ENCODE measurements around the gene DOK3. TPM values are rescaled to one million over a fixed set of nuclear protein-coding genes. Genes with fewer than 3 reads are reported as not detected.

The DOK3 gene
- total and polyA plus RNA-seq, 10 of the 15 experiments (the other 5 are each of a cell fraction or from before 2014, with no cell fraction given), result 6.6 to 107 (median 52.1) TPM

DNA sequence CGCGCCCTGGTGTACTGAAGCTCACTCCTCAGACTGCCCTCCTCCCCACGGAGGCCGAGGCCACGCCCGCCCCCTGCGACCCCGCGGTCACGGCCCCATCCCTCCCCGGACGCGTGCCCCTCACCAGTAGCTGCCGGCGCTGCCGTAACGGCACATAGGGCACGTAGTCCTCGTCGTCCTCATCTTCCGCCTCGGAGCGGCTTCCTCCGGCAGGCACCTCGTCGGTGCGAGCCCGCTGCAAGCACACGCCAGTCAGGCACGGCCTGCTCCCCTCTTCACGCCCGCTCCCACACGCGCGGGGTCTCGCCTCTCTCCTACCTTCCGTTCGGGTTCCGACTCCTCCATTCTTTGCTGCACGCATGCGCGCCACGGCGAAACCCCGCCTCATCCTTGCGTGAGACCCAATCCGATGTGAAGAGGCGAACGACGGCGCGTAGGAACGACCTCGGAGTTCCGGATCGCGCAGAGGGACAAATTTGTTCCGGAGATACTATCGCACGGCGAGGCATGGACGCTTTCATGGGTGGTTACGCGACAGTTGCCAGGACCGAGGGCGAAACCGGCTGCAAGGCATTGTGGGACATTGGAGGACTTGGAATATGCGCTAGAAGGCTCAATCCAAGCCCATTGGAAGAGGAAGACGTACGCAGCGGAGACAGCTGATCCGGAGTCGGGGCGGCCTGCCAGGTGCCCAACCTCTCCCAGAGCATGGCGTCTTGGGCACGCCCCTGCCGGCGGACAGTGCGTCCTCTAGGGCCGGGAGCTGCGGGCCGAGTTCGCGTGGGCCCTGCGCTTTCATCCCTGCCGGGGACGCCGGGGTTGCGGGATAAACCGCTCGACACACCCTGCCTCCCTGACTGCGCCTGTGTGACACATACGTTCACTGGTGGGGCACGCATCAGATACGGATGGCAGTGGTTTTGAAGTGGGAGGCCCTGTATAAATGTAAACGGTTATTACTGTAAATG, 7.3 kb upstream of the DOK3 start, which contains the start of gene DDX41:
DDX41 (minus strand) TSS at position 361 of the 968 bp plus-strand sequence; CDS start at position 345, 16 bp downstream.
- DNase-seq (ENCODE audit: low read depth, low spot score) (peak; percentile 90), ATAC-seq (peak; percentile 92), FAIRE-seq (peak; percentile 99)
- in situ Hi-C loops (cut with MboI) (no loop called here), intact Hi-C loops (cut with micrococcal nuclease; ENCODE audit: unreplicated experiment) (loop anchor here (2.0 to 5.0 kb wide), 2 partner anchors 35 to 76 kb away; partner anchors contain the start of genes FAM193B and TMED9)
- Histone ChIP-seq H3K4me3 (peak within 1 kb of the TSS; percentile 77), H3K4me1 (ENCODE audit: control insufficient read depth, insufficient read depth, low read length) (peaks cover 12% of the 10 kb centered on the region), H3K9ac (ENCODE audit: control insufficient read depth, insufficient read depth, low read length) (peak within 1 kb of the TSS; percentile 77), H3K36me3 (ENCODE audit: control insufficient read depth in 2 of 2, insufficient read depth in 2 of 2, low read length in 1 of 2) (peaks cover 17 to 36% of the 10 kb centered on the region in 2 experiments; a peak in 3 of 4 replicates), H4K20me1 (ENCODE audit: control insufficient read depth, insufficient read depth) (no peaks in the 10 kb centered on the region), H3K27me3 (replicated peaks in 1 of 2; ENCODE audit: control insufficient read depth in 2 of 2, insufficient read depth in 2 of 2, low read length in 1 of 2) (no peaks in the 10 kb centered on the region), H3K4me2 (ENCODE audit: control insufficient read depth, insufficient read depth) (peak within 1 kb of the TSS; percentile 56), H3K27ac (ENCODE audit: control insufficient read depth, insufficient read depth) (peak within 1 kb of the TSS; percentile 66), H2AFZ (ENCODE audit: control insufficient read depth, low read depth, low read length) (peak within 1 kb of the TSS; percentile 88), H3K79me2 (ENCODE audit: control insufficient read depth, insufficient read depth, low read length) (peaks cover 28% of the 10 kb centered on the region), H3K9me3 (replicated peaks; ENCODE audit: control insufficient read depth, insufficient read depth, low read length) (no peaks in the 10 kb centered on the region)
- ChIA-PET SMC1A (ENCODE audit: uncharacterized antibody, unreplicated experiment) (interaction anchor here (1.5 kb wide), 1 partner anchor 15 kb away, joined by 4 read pairs; no protein-coding TSS in a partner anchor), POLR2A (interaction anchor here (0.5 to 1.9 kb wide), 4 partner anchors 8 to 637 kb away, joined by 3 to 8 read pairs (median 5); partner anchors contain the start of genes NHP2 and TMED9), CTCF (interaction anchor here (1.3 kb wide), 1 partner anchor 16 kb away, joined by 5 read pairs; no protein-coding TSS in a partner anchor), RAD21 (ENCODE audit: unreplicated experiment) (interaction anchor here (1.3 kb wide), 1 partner anchor 15 kb away, joined by 3 read pairs; no protein-coding TSS in a partner anchor)
- WGBS (ENCODE audit: insufficient coverage, insufficient replicate concordance, low lambda C conversion rate, missing lambda C conversion rate), result 1% methylated on average over 83 of the region's 96 CpGs
- TSS peak; percentile 93 for BruUV-seq (replicated peaks)
- peak; percentile 82 for TF ChIP-seq YY1 (IDR thresholded peaks at IDR 0.05; ENCODE audit: low read depth, low read length)
- TF ChIP-seq SUPT20H (IDR thresholded peaks at IDR 0.05; ENCODE audit: borderline replicate concordance, control insufficient read depth, low read depth, low read length), result no peak
- peak; percentile 81 for TF ChIP-seq NRF1 (conservative IDR thresholded peaks at IDR 0.05; ENCODE audit: low read depth, low read length)
- TF ChIP-seq SP1 (IDR thresholded peaks at IDR 0.05; ENCODE audit: low read depth, low read length), result peak; percentile 66
- peak; percentile 50; the same call in 1 of the 2 replicates for TF ChIP-seq TAF1 (IDR thresholded peaks at IDR 0.05; ENCODE audit: borderline replicate concordance, low read depth, low read length)
- peak; percentile 47 for TF ChIP-seq MYC (IDR thresholded peaks at IDR 0.05; ENCODE audit: insufficient read depth, insufficient read length, insufficient replicate concordance, low read length, severe bottlenecking)
- TF ChIP-seq, protein P1, sequence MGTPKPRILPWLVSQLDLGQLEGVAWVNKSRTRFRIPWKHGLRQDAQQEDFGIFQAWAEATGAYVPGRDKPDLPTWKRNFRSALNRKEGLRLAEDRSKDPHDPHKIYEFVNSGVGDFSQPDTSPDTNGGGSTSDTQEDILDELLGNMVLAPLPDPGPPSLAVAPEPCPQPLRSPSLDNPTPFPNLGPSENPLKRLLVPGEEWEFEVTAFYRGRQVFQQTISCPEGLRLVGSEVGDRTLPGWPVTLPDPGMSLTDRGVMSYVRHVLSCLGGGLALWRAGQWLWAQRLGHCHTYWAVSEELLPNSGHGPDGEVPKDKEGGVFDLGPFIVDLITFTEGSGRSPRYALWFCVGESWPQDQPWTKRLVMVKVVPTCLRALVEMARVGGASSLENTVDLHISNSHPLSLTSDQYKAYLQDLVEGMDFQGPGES (IDR thresholded peaks at IDR 0.05), result no peak
- no peak for TF ChIP-seq ZNF24 (IDR thresholded peaks at IDR 0.05)
- TF ChIP-seq TARDBP (IDR thresholded peaks at IDR 0.05; ENCODE audit: borderline replicate concordance), result no peak
- TF ChIP-seq NR2F1 (conservative IDR thresholded peaks at IDR 0.05), result peak; percentile 37
- no peak for TF ChIP-seq ZSCAN29 (IDR thresholded peaks at IDR 0.05)
- TF ChIP-seq, protein P2, sequence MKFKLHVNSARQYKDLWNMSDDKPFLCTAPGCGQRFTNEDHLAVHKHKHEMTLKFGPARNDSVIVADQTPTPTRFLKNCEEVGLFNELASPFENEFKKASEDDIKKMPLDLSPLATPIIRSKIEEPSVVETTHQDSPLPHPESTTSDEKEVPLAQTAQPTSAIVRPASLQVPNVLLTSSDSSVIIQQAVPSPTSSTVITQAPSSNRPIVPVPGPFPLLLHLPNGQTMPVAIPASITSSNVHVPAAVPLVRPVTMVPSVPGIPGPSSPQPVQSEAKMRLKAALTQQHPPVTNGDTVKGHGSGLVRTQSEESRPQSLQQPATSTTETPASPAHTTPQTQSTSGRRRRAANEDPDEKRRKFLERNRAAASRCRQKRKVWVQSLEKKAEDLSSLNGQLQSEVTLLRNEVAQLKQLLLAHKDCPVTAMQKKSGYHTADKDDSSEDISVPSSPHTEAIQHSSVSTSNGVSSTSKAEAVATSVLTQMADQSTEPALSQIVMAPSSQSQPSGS (IDR thresholded peaks at IDR 0.05; ENCODE audit: low read length), result no peak
- no peak for TF ChIP-seq EP300 (IDR thresholded peaks at IDR 0.05; ENCODE audit: borderline replicate concordance in 1 of 2, control insufficient read depth in 1 of 2, low read depth in 2 of 2, low read length in 2 of 2)
- TF ChIP-seq RELA (IDR thresholded peaks at IDR 0.05; ENCODE audit: borderline replicate concordance, partially characterized antibody), result peak; percentile 76
- TF ChIP-seq RFX5 (IDR thresholded peaks at IDR 0.05; ENCODE audit: low read depth, low read length), result peak; percentile 91
- TF ChIP-seq, protein P3, sequence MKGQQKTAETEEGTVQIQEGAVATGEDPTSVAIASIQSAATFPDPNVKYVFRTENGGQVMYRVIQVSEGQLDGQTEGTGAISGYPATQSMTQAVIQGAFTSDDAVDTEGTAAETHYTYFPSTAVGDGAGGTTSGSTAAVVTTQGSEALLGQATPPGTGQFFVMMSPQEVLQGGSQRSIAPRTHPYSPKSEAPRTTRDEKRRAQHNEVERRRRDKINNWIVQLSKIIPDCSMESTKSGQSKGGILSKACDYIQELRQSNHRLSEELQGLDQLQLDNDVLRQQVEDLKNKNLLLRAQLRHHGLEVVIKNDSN (IDR thresholded peaks at IDR 0.05; ENCODE audit: borderline replicate concordance, extremely low read length, insufficient read depth, low read depth, low read length), result no peak
- TF ChIP-seq ZZZ3 (IDR thresholded peaks at IDR 0.05; ENCODE audit: control insufficient read depth, insufficient read length, low read depth), result no peak

All from GM12878 (cell line).